ENCODE results near the gene FABP2. TPM values are rescaled to one million over a fixed set of nuclear protein-coding genes. Genes with fewer than 3 reads are reported as not detected.
A peak's percentile ranks its signal among the peaks of the same experiment; 100 is the strongest.
"Not testable (repeated sequence)": the region's sequence is repeated elsewhere in the genome, so short reads cannot be mapped to it uniquely, and the experiment has no call there.

Gene FABP2
- total RNA-seq, 1 donor from 2014 or later = not detected

DNA sequence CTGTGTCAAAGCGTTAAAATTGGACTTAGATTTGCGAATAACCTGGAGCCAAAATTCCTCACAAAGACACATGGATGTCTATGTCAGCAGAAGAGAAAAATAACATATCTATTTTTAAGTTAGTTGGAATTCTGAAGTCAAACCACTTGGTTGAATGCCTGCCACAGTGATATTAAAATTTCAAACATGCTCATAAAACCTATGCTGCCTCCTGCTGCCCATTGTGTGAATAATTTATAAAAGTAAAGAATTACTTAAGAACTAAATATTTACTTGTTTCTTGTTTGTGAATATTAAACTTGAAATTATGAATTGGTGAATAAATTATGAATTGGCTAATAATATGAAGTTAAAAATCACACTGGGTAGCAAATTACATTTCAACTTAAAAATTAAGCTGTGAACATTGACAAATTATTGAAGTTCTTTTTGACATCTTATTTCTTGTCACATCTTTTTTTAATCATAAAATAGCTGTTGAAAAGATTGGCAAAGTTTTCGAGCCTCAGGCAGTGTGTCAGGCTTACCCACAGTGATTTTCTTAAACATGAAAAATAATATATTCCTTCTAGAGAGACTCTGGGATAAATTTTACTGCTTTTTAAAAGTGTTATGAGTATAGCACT, 35.4 kb downstream of the FABP2 start:
- DNase-seq (ENCODE audit: low spot score) = peak; percentile 38
- no peaks in the 10 kb centered on the region for H4K20me1 ChIP-seq (ENCODE audit: low read depth)
- no peak overlapping the region for H3K27ac ChIP-seq
- no peaks in the 10 kb centered on the region for H3K4me1 ChIP-seq
- no peak overlapping the region for H3K9ac ChIP-seq
- Mint-ChIP-seq H3K27ac (no peak overlapping the region), H3K4me1 (no peaks in the 10 kb centered on the region), H3K9me3 (no peaks in the 10 kb centered on the region), H3K36me3 (no peaks in the 10 kb centered on the region), H3K4me3 (no peak overlapping the region), H3K27me3 (ENCODE audit: insufficient read depth, low read depth) (no peaks in the 10 kb centered on the region)
- TF ChIP-seq, protein P1, sequence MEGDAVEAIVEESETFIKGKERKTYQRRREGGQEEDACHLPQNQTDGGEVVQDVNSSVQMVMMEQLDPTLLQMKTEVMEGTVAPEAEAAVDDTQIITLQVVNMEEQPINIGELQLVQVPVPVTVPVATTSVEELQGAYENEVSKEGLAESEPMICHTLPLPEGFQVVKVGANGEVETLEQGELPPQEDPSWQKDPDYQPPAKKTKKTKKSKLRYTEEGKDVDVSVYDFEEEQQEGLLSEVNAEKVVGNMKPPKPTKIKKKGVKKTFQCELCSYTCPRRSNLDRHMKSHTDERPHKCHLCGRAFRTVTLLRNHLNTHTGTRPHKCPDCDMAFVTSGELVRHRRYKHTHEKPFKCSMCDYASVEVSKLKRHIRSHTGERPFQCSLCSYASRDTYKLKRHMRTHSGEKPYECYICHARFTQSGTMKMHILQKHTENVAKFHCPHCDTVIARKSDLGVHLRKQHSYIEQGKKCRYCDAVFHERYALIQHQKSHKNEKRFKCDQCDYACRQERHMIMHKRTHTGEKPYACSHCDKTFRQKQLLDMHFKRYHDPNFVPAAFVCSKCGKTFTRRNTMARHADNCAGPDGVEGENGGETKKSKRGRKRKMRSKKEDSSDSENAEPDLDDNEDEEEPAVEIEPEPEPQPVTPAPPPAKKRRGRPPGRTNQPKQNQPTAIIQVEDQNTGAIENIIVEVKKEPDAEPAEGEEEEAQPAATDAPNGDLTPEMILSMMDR (IDR thresholded peaks at IDR 0.05) = peak; percentile 62
- no peak for TF ChIP-seq EZH2phosphoT487 (IDR thresholded peaks at IDR 0.05)
- no peaks in the 10 kb centered on the region for H3K36me3 ChIP-seq
- no peak overlapping the region for H2AFZ ChIP-seq (replicated peaks)
- no peak overlapping the region for H3K4me3 ChIP-seq
- H3K4me2 ChIP-seq = no peak overlapping the region
- H3K79me2 ChIP-seq (ENCODE audit: low read depth) = no peaks in the 10 kb centered on the region
- H3F3A ChIP-seq (ENCODE audit: low read depth) = no peaks in the 10 kb centered on the region
- no peaks in the 10 kb centered on the region for H3K9me3 ChIP-seq (ENCODE audit: low read depth)
- H3K27me3 ChIP-seq = no peaks in the 10 kb centered on the region

DNA sequence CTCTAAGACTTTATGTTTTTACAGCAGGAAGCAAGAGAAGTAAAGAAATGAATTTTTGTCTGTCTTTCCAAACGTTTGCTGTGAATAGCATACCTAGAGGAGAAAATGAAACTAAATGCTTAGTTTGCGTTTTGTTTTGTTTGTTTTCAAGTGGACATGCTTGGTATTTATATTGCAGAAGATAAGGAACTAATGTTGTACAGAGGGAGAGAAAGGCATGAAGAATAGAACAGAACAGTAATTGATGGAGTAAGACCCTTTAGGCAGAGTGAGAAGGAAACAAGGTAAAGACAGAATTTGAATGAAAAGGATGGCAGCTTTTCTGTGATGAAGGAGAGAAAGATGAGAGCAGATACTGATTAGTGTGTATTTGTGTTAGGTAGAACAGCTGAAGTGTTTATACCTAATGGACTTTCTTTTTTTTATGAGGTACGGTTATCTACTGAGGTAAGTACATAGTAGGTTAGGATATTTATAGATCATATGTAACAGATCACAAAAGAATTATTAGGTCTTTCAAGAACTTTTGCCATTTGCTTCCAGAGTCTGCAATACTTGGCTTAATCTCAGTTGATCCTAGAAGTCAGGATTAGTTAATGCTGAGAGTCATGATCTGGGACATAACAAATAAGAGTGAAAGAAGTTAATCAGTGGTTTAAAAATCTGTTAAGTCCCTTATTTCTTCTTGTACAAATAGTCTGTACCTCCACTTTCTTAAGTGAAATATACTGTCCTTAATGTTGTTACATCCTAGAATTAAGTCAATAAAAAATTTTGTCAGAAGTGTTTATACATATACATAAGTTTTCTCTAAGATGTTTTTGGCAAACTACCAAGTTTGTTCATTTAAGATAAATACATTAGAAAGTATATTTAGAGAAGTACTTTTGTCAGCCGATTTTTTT, 36.8 kb downstream of the FABP2 start:
- TF ChIP-seq EZH2 (IDR thresholded peaks at IDR 0.05) (no peak), EZH2phosphoT487 (IDR thresholded peaks at IDR 0.05) (no peak)
- TF ChIP-seq, protein P1 (IDR thresholded peaks at IDR 0.05) = no peak
- H3K27ac Mint-ChIP-seq = no peak overlapping the region
- H3K4me1 Mint-ChIP-seq = no peaks in the 10 kb centered on the region
- Histone ChIP-seq H4K20me1 (ENCODE audit: low read depth) (no peaks in the 10 kb centered on the region), H3K9me3 (ENCODE audit: low read depth) (no peaks in the 10 kb centered on the region), H3F3A (ENCODE audit: low read depth) (no peaks in the 10 kb centered on the region), H3K79me2 (ENCODE audit: low read depth) (no peaks in the 10 kb centered on the region), H2AFZ (replicated peaks) (no peak overlapping the region), H3K9ac (no peak overlapping the region), H3K4me2 (no peak overlapping the region), H3K36me3 (no peaks in the 10 kb centered on the region), H3K27me3 (no peaks in the 10 kb centered on the region), H3K4me3 (no peak overlapping the region), H3K27ac (no peak overlapping the region), H3K4me1 (no peaks in the 10 kb centered on the region)
- DNase-seq (ENCODE audit: low spot score) = no peak
- H3K4me3 Mint-ChIP-seq = no peak overlapping the region
- H3K36me3 Mint-ChIP-seq = no peaks in the 10 kb centered on the region
- no peaks in the 10 kb centered on the region for H3K9me3 Mint-ChIP-seq
- no peaks in the 10 kb centered on the region for H3K27me3 Mint-ChIP-seq (ENCODE audit: insufficient read depth, low read depth)

DNA sequence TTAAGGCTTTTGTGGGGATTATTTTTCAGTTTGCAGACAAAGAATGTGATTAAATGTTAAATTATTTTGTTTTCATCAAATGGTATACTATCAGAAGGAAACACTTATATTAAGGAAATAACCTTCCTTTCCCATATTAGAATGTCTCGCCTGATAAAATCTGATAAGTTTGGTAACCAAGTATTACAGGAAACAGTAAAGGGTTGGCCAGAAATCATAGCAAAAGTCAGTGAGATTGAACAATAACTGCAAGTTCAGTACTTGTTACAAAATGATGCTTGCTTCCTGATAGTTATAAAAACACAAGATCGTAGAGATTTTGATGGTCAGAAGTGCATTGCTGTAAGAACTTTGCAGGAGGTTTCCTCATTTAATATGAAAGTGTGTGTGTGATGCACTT, 40.5 kb downstream of the FABP2 start:
- no peak overlapping the region for H2AFZ ChIP-seq (replicated peaks)
- H3F3A ChIP-seq (ENCODE audit: low read depth) = no peaks in the 10 kb centered on the region
- peaks cover 3% of the 10 kb centered on the region for H3K9me3 Mint-ChIP-seq
- no peaks in the 10 kb centered on the region for H4K20me1 ChIP-seq (ENCODE audit: low read depth)
- no peak overlapping the region for H3K4me3 Mint-ChIP-seq
- H3K27me3 ChIP-seq = no peaks in the 10 kb centered on the region
- no peak overlapping the region for H3K27ac Mint-ChIP-seq
- H3K36me3 Mint-ChIP-seq = peaks cover 2% of the 10 kb centered on the region
- H3K4me1 Mint-ChIP-seq = peaks cover 3% of the 10 kb centered on the region
- no peaks in the 10 kb centered on the region for H3K4me1 ChIP-seq
- no peak overlapping the region for H3K9ac ChIP-seq
- H3K27me3 Mint-ChIP-seq (ENCODE audit: insufficient read depth, low read depth) = no peaks in the 10 kb centered on the region
- TF ChIP-seq, protein P1 (IDR thresholded peaks at IDR 0.05) = no peak
- TF ChIP-seq EZH2phosphoT487 (IDR thresholded peaks at IDR 0.05) (no peak), EZH2 (IDR thresholded peaks at IDR 0.05) (no peak)
- no peak overlapping the region for H3K4me2 ChIP-seq
- no peaks in the 10 kb centered on the region for H3K36me3 ChIP-seq
- H3K4me3 ChIP-seq = no peak overlapping the region
- no peak overlapping the region for H3K27ac ChIP-seq
- DNase-seq (ENCODE audit: low spot score) = no peak
- H3K9me3 ChIP-seq (ENCODE audit: low read depth) = no peaks in the 10 kb centered on the region
- H3K79me2 ChIP-seq (ENCODE audit: low read depth) = no peaks in the 10 kb centered on the region

DNA sequence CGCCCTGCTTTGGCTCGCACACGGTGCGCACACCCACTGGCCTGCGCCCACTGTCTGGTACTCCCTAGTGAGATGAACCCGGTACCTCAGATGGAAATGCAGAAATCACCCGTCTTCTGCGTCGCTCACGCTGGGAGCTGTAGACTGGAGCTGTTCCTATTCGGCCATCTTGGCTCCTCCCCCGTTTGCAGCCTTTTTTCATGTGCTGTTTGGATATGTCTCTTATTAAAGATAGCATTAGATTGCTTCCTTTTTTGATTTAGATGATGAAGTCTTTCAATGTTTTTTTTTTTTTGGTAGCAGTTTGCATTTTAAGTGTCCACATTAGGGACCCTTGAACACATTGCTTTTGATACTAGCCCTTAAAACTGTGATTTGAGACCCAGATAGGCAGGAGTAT, 42.0 kb downstream of the FABP2 start:
- not testable (repeated sequence) for H3F3A ChIP-seq (ENCODE audit: low read depth); H3K36me3 Mint-ChIP-seq; H4K20me1 ChIP-seq (ENCODE audit: low read depth); DNase-seq (ENCODE audit: low spot score); H3K36me3 ChIP-seq; H3K4me3 Mint-ChIP-seq; H3K27me3 Mint-ChIP-seq (ENCODE audit: insufficient read depth, low read depth); H3K4me1 ChIP-seq; H3K27me3 ChIP-seq; H3K9ac ChIP-seq; H3K4me1 Mint-ChIP-seq; H3K9me3 Mint-ChIP-seq; H3K9me3 ChIP-seq (ENCODE audit: low read depth); H3K27ac ChIP-seq; H3K27ac Mint-ChIP-seq; H3K79me2 ChIP-seq (ENCODE audit: low read depth)
- H2AFZ ChIP-seq (replicated peaks) = peak overlapping the region; percentile 85
- peak overlapping the region; percentile 36 for H3K4me3 ChIP-seq
- peak overlapping the region; percentile 66 for H3K4me2 ChIP-seq

DNA sequence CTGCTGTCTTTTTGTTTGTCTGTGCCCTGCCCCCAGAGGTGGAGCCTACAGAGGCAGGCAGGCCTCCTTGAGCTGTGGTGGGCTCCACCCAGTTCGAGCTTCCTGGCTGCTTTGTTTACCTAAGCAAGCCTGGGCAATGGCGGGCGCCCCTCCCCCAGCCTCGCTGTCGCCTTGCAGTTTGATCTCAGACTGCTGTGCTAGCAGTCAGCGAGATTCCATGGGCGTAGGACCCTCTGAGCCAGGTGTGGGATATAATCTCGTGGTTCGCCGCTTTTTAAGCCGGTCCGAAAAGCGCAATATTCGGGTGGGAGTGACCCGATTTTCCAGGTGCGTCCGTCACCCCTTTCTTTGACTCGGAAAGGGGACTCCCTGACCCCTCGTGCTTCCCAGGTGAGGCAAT, 42.4 kb downstream of the FABP2 start:
- Histone ChIP-seq H3K4me2 (peak overlapping the region; percentile 66), H3K4me3 (peak overlapping the region; percentile 36), H2AFZ (replicated peaks) (peak overlapping the region; percentile 85)
- not testable (repeated sequence) for H3K9me3 Mint-ChIP-seq; H3K9ac ChIP-seq; H3K27ac ChIP-seq; H3K27me3 ChIP-seq; H3K4me1 Mint-ChIP-seq; H3K79me2 ChIP-seq (ENCODE audit: low read depth); H3K4me3 Mint-ChIP-seq; H4K20me1 ChIP-seq (ENCODE audit: low read depth); H3K36me3 ChIP-seq; H3K27me3 Mint-ChIP-seq (ENCODE audit: insufficient read depth, low read depth); H3K36me3 Mint-ChIP-seq; H3F3A ChIP-seq (ENCODE audit: low read depth); DNase-seq (ENCODE audit: low spot score); H3K9me3 ChIP-seq (ENCODE audit: low read depth); H3K4me1 ChIP-seq; H3K27ac Mint-ChIP-seq

Data from neural progenitor cell (in vitro differentiated cells).